BLaER1 (cell line): ENCODE data around the gene KYNU.
"Not testable (repeated sequence)": the region's sequence is repeated elsewhere in the genome, so short reads cannot be mapped to it uniquely, and the experiment has no call there.

Experiments
- H3K27ac ChIP-seq: shearing (Covaris generic); formaldehyde crosslinking; 2 replicates; pipeline ENCODE4 v1.8.1; 2022
- H3K27me3 ChIP-seq: shearing (Covaris generic); formaldehyde crosslinking; 2 replicates; pipeline ENCODE4 v1.8.1; 2022
- H3K36me3 ChIP-seq: shearing (Covaris generic); formaldehyde crosslinking; 2 replicates; pipeline ENCODE4 v1.8.1; 2022
- H3K4me1 ChIP-seq: shearing (Covaris generic); formaldehyde crosslinking; 2 replicates; pipeline ENCODE4 v1.8.1; 2022
- H3K4me2 ChIP-seq: shearing (Covaris generic); formaldehyde crosslinking; 2 replicates; pipeline ENCODE4 v1.8.1; 2022
- H3K4me3 ChIP-seq: shearing (Covaris generic); formaldehyde crosslinking; 2 replicates; pipeline ENCODE4 v1.8.1; 2022
- H3K9ac ChIP-seq: shearing (Covaris generic); formaldehyde crosslinking; 2 replicates; pipeline ENCODE4 v1.8.1; 2022
- H3K9me3 ChIP-seq: shearing (Covaris generic); formaldehyde crosslinking; 2 replicates; pipeline ENCODE4 v1.8.1; 2022
- H4K20me1 ChIP-seq: shearing (Covaris generic); formaldehyde crosslinking; 2 replicates; pipeline ENCODE4 v1.8.1; 2022
- Cebpa-rat ChIP-seq: shearing (Covaris generic); IDR thresholded peaks from 2 replicates; pipeline ENCODE4 v1.8.1; 2022

KYNU gene

GRCh38 chr2:142857256-142858164 lies 20.0 kb upstream of the KYNU start:
- H4K20me1 ChIP-seq = no peaks in the 10 kb centered on the region
- no peak overlapping the region for H3K27ac ChIP-seq
- no peaks in the 10 kb centered on the region for H3K27me3 ChIP-seq
- no peak for TF ChIP-seq Cebpa-rat
- no peak overlapping the region for H3K4me2 ChIP-seq
- H3K9ac ChIP-seq = no peak overlapping the region
- H3K4me3 ChIP-seq = no peak overlapping the region
- no peaks in the 10 kb centered on the region for H3K36me3 ChIP-seq
- H3K9me3 ChIP-seq = no peaks in the 10 kb centered on the region
- H3K4me1 ChIP-seq = no peaks in the 10 kb centered on the region

DNA sequence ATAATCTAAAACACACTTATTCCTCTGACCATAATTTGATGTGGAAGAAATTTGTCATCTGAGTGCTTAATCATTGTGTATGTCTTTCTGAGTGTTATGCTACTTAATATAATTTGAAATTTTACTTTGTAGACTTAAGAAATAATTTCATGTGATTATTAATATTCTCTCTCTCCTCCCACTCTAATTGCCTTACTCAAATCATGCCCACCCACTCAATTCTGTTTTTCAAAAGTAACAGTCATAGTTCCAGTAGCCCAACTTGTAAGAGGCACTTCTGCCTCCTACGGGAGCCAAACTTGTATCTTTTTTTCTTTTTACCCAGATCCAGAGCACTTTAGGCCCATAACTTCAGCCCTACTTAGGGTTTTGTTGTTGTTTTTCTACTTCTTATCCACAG lies 18.5 kb upstream of the KYNU start:
- Histone ChIP-seq H3K36me3 (no peaks in the 10 kb centered on the region), H3K9ac (no peak overlapping the region), H3K4me1 (no peaks in the 10 kb centered on the region), H3K27ac (no peak overlapping the region), H3K4me3 (no peak overlapping the region), H3K4me2 (no peak overlapping the region), H4K20me1 (no peaks in the 10 kb centered on the region), H3K27me3 (no peaks in the 10 kb centered on the region), H3K9me3 (no peaks in the 10 kb centered on the region)
- no peak for TF ChIP-seq Cebpa-rat

DNA sequence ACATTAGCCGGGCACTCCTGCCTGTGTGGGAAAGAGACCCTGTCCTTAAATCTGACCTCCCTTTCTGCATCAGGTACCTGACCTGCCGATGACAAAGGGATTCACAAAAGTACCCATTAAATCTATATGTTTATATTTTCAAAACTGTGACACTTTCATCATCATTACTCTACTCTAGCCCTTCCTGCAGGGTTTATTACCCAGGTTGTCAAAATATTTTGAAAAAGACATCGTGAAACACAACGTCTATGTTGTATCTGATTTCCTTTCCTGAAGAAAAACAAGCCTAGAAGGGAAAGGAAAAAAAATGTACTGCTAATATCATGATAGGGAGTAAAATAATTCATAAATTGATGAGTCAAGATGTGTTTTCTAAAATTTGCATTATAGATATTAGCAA lies 15.2 kb upstream of the KYNU start:
- H3K9me3 ChIP-seq = no peaks in the 10 kb centered on the region
- no peaks in the 10 kb centered on the region for H3K36me3 ChIP-seq
- H4K20me1 ChIP-seq = no peaks in the 10 kb centered on the region
- H3K4me2 ChIP-seq = no peak overlapping the region
- H3K27ac ChIP-seq = no peak overlapping the region
- H3K4me1 ChIP-seq = no peaks in the 10 kb centered on the region
- no peaks in the 10 kb centered on the region for H3K27me3 ChIP-seq
- TF ChIP-seq Cebpa-rat = no peak
- no peak overlapping the region for H3K9ac ChIP-seq
- no peak overlapping the region for H3K4me3 ChIP-seq

- no peaks in the 10 kb centered on the region for H4K20me1 ChIP-seq
- H3K9ac ChIP-seq = no peak overlapping the region
- H3K36me3 ChIP-seq = no peaks in the 10 kb centered on the region
- H3K27me3 ChIP-seq = no peaks in the 10 kb centered on the region
- H3K4me1 ChIP-seq = no peaks in the 10 kb centered on the region
- no peak overlapping the region for H3K4me3 ChIP-seq
- no peak overlapping the region for H3K27ac ChIP-seq
- no peak overlapping the region for H3K4me2 ChIP-seq
- TF ChIP-seq Cebpa-rat = no peak
- no peaks in the 10 kb centered on the region for H3K9me3 ChIP-seq
These were observed 14.6 kb upstream of the KYNU start for GRCh38 chr2:142862847-142863246.

DNA sequence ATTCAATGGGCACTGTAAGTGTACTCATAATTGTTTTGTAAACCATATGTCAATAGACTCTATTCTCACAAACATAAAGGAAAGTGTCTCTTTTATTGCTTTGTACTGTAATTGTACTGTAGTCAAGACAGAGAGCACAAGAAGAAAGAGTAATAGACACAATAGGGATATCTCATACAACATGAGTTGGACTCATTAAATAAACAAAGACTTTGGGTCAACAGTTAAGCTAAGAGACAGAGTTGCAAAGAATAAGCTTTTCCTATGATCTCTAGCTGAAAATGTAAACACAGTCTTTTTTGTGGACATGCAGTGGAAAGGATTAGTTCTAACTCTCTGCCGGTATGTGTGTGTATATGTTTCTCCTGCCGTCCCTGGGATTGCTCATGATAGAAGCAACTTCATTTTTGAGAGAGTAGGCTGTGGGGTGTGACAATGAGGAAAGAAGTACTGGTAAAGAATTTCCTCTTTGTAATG lies 13.9 kb upstream of the KYNU start:
- no peaks in the 10 kb centered on the region for H3K27me3 ChIP-seq
- no peaks in the 10 kb centered on the region for H3K9me3 ChIP-seq
- H3K27ac ChIP-seq = no peak overlapping the region
- no peaks in the 10 kb centered on the region for H3K4me1 ChIP-seq
- no peak for TF ChIP-seq Cebpa-rat
- no peak overlapping the region for H3K9ac ChIP-seq
- H3K4me2 ChIP-seq = no peak overlapping the region
- no peaks in the 10 kb centered on the region for H3K36me3 ChIP-seq
- no peaks in the 10 kb centered on the region for H4K20me1 ChIP-seq
- no peak overlapping the region for H3K4me3 ChIP-seq

- H3K4me3 ChIP-seq, H3K27me3 ChIP-seq, H3K4me2 ChIP-seq, H3K36me3 ChIP-seq, H4K20me1 ChIP-seq, H3K9me3 ChIP-seq, H3K27ac ChIP-seq, H3K9ac ChIP-seq, H3K4me1 ChIP-seq: not testable (repeated sequence)
These were observed 12.9 kb upstream of the KYNU start for GRCh38 chr2:142864605-142865004.

DNA sequence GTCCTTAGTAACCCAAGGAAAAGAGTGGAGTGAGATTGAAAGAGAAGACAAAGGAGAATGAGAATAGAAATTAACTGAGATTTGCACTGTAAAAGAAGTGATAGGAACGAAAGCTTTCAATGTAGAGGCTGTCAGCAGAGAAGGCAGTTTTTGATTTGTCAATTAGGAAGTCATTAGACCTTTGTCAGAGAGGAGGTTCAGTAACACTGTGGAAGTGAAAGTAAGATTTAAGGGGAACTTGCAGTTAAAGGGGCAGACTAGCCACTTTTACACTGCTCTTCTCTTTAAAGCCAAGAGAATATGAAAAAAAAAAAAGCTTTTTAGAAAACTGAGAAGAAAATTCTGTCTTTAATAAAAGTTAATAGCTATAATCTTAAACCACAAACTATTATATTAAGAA lies 11.5 kb upstream of the KYNU start:
- TF ChIP-seq Cebpa-rat = no peak
- no peaks in the 10 kb centered on the region for H3K36me3 ChIP-seq
- no peaks in the 10 kb centered on the region for H3K9me3 ChIP-seq
- no peak overlapping the region; the same call in 1 of the 2 replicates for H3K4me3 ChIP-seq
- H4K20me1 ChIP-seq = no peaks in the 10 kb centered on the region
- H3K9ac ChIP-seq = no peak overlapping the region
- no peaks in the 10 kb centered on the region for H3K27me3 ChIP-seq
- no peaks in the 10 kb centered on the region for H3K4me1 ChIP-seq
- peak overlapping the region; percentile 10; the same call in 1 of the 2 replicates for H3K27ac ChIP-seq
- H3K4me2 ChIP-seq = peak overlapping the region; percentile 54

GRCh38 chr2:142866426-142866825 lies 11.0 kb upstream of the KYNU start:
- Histone ChIP-seq H3K27me3 (no peaks in the 10 kb centered on the region), H3K9me3 (no peaks in the 10 kb centered on the region), H3K4me2 (peak overlapping the region; percentile 54), H3K36me3 (no peaks in the 10 kb centered on the region), H3K4me1 (no peaks in the 10 kb centered on the region), H3K27ac (peak overlapping the region; percentile 10; the same call in 1 of the 2 replicates), H4K20me1 (no peaks in the 10 kb centered on the region), H3K9ac (no peak overlapping the region), H3K4me3 (no peak overlapping the region; the same call in 1 of the 2 replicates)
- TF ChIP-seq Cebpa-rat = no peak

- Histone ChIP-seq H3K27me3 (no peaks in the 10 kb centered on the region), H3K9me3 (no peaks in the 10 kb centered on the region), H3K36me3 (no peaks in the 10 kb centered on the region), H3K4me2 (no peak overlapping the region), H3K4me1 (no peaks in the 10 kb centered on the region), H3K9ac (no peak overlapping the region), H4K20me1 (no peaks in the 10 kb centered on the region), H3K4me3 (no peak overlapping the region), H3K27ac (no peak overlapping the region)
- no peak for TF ChIP-seq Cebpa-rat
These were observed 10.3 kb upstream of the KYNU start for GRCh38 chr2:142867136-142867535.

GRCh38 chr2:142868229-142868762 lies 9.2 kb upstream of the KYNU start:
- Histone ChIP-seq H3K27ac (no peak overlapping the region), H3K36me3 (no peaks in the 10 kb centered on the region), H3K4me2 (no peak overlapping the region), H3K9ac (no peak overlapping the region), H3K4me3 (no peak overlapping the region), H3K27me3 (no peaks in the 10 kb centered on the region), H3K4me1 (no peaks in the 10 kb centered on the region), H3K9me3 (no peaks in the 10 kb centered on the region), H4K20me1 (no peaks in the 10 kb centered on the region)
- TF ChIP-seq Cebpa-rat = no peak

DNA sequence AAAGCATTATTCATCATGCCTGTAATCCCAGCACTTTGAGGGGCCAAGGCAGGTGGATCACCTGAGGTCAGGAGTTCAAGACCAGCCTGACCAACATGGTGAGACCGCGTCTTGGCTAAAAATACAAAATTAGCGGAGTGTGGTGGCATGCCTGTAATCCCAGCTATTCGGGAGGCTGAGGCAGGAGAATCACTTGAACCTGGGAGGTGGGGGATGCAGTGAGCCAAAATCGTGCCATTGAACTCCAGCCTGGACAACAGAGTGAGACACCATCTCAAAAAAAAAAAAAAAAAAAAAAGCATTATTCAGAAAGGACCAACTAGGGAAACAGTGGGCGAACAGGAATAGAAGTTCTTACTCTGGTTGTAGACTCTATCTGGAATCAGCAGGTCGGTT lies 8.4 kb upstream of the KYNU start:
- not testable (repeated sequence) for H4K20me1 ChIP-seq, H3K4me3 ChIP-seq, H3K27me3 ChIP-seq, H3K9me3 ChIP-seq, H3K9ac ChIP-seq, H3K36me3 ChIP-seq, H3K4me2 ChIP-seq, H3K27ac ChIP-seq, H3K4me1 ChIP-seq
